Breast epithelium (tissue), 4 donors: Measurements from ENCODE around the gene RPS21. TPM values are rescaled to one million over a fixed set of nuclear protein-coding genes. Genes with fewer than 3 reads are reported as not detected.

ENCODE experiments used
- DNase-seq, 2 donors: peaks; one replicate each; pipeline ENCODE4 v3.0.0-alpha.2; 2019; ENCODE audit warnings: low spot score in 2 of 2
- H3K27ac ChIP-seq, 2 donors: fragments of 200-600 bp; sonication (generic) in 1 of 2; one replicate each; pipeline ENCODE4 v1.5.1; 2016 to 2019; ENCODE audit warnings: mild to moderate bottlenecking in 1 of 2
- H3K27me3 ChIP-seq, 2 donors: fragments of 200-600 bp; sonication (generic) in 1 of 2; one replicate each; pipeline versions ENCODE4 v1.5.1 to v1.6.0; 2017 to 2019; ENCODE audit warnings: control low read depth in 1 of 2, mild to moderate bottlenecking in 1 of 2
- H3K36me3 ChIP-seq: fragments of 200-600 bp; one replicate; pipeline ENCODE4 v1.5.1; 2019
- H3K4me1 ChIP-seq, 2 donors: fragments of 200-600 bp; sonication (generic); one replicate each; pipeline ENCODE4 v1.5.1; 2016 to 2019; ENCODE audit warnings: control low read depth in 1 of 2
- H3K4me3 ChIP-seq, 3 donors: fragments of 200-600 bp; sonication (generic); 1 replicate in 2 of 3; 2 replicates in 1 of 3; pipeline ENCODE4 v1.5.1; 2016 to 2019; ENCODE audit warnings: mild to moderate bottlenecking in 3 of 3, moderate library complexity in 2 of 3
- H3K9me3 ChIP-seq, 2 donors: fragments of 200-600 bp; sonication (generic) in 1 of 2; one replicate each; pipeline ENCODE4 v1.5.1; 2016 to 2019; ENCODE audit warnings: control low read depth in 1 of 2
- POLR2A ChIP-seq: fragments of 450-650 bp; IDR thresholded peaks from one replicate; pipeline ENCODE4 v1.6.1; 2016; ENCODE audit warnings: antibody characterized with exemption, mild to moderate bottlenecking, moderate library complexity
- POLR2AphosphoS5 ChIP-seq, 3 donors: sonication (generic); formaldehyde crosslinking; IDR thresholded peaks; one replicate each; pipeline ENCODE4 v1.6.1; 2017; ENCODE audit warnings: antibody characterized with exemption in 3 of 3
- intact Hi-C: fragments of 100-400 bp; cut with DNase I; formaldehyde crosslinking; loops from one replicate; pipeline ENCODE4 v1.15.1; 2023; ENCODE audit warnings: low total_unique reads
- total RNA-seq, 3 donors: library from RNA; depleted of rRNA; stranded (reverse); fragments of >200 nt; gene quantifications; one replicate each; pipeline ENCODE4 v1.1.0, GENCODE V29; 2016
- TF ChIP-seq, protein P1 (sequence below), 3 donors: fragments of 450-650 bp; IDR thresholded peaks; one replicate each; pipeline ENCODE4 v1.5.1; 2016 to 2017; ENCODE audit warnings: antibody characterized with exemption in 3 of 3, mild to moderate bottlenecking in 3 of 3, moderate library complexity in 3 of 3

RPS21 gene
- total RNA-seq, 3 donors from 2014 or later: 1,723 to 3,116 (median 2,974) TPM

GRCh38 chr20:62433658-62434497 is 47.0 kb downstream of the RPS21 start:
- Histone ChIP-seq H3K9me3 (no peaks in the 10 kb centered on the region), H3K36me3 (no peaks in the 10 kb centered on the region), H3K27me3 (peaks cover 0 to 19% of the 10 kb centered on the region in 2 donors), H3K27ac (no peak overlapping the region), H3K4me3 (no peak overlapping the region), H3K4me1 (no peaks in the 10 kb centered on the region)
- intact Hi-C loops: no loop called here
- no peak for TF ChIP-seq POLR2AphosphoS5 (IDR thresholded peaks at IDR 0.05)
- no peak for TF ChIP-seq POLR2A
- no peak for DNase-seq

DNA sequence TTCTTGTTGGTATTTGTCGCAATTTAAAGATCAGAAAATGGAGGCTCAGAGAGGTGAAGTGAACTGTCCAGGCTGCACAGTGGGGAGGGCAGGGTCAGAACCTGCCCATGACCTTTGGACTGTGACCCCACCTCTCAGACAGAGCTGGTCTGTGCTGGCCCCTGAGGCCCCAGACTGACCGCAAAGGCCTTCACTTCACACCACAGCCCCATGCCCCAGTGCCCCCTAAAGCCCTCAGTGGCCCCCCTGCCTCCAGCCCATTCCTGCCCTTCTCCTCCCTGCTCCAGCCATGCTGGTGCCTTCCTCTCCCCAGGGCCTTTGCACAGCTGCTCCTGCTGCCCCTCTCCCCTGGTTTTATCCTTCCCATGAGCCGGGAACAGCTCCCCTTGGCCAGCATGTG is 49.8 kb downstream of the RPS21 start:
- no peak for DNase-seq
- TF ChIP-seq, protein P1, sequence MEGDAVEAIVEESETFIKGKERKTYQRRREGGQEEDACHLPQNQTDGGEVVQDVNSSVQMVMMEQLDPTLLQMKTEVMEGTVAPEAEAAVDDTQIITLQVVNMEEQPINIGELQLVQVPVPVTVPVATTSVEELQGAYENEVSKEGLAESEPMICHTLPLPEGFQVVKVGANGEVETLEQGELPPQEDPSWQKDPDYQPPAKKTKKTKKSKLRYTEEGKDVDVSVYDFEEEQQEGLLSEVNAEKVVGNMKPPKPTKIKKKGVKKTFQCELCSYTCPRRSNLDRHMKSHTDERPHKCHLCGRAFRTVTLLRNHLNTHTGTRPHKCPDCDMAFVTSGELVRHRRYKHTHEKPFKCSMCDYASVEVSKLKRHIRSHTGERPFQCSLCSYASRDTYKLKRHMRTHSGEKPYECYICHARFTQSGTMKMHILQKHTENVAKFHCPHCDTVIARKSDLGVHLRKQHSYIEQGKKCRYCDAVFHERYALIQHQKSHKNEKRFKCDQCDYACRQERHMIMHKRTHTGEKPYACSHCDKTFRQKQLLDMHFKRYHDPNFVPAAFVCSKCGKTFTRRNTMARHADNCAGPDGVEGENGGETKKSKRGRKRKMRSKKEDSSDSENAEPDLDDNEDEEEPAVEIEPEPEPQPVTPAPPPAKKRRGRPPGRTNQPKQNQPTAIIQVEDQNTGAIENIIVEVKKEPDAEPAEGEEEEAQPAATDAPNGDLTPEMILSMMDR (IDR thresholded peaks at IDR 0.05): no peak
- TF ChIP-seq POLR2A: no peak
- no peak for TF ChIP-seq POLR2AphosphoS5 (IDR thresholded peaks at IDR 0.05)
- Histone ChIP-seq H3K4me3 (no peak overlapping the region), H3K4me1 (no peaks in the 10 kb centered on the region), H3K27ac (no peak overlapping the region), H3K9me3 (no peaks in the 10 kb centered on the region), H3K27me3 (peaks cover 0 to 29% of the 10 kb centered on the region in 2 donors), H3K36me3 (no peaks in the 10 kb centered on the region)
- intact Hi-C loops: no loop called here

- Histone ChIP-seq H3K27ac (no peak overlapping the region), H3K4me3 (no peak overlapping the region), H3K9me3 (no peaks in the 10 kb centered on the region), H3K27me3 (peaks cover 0 to 29% of the 10 kb centered on the region in 2 donors), H3K36me3 (no peaks in the 10 kb centered on the region), H3K4me1 (no peaks in the 10 kb centered on the region)
- intact Hi-C loops: no loop called here
- no peak for TF ChIP-seq POLR2AphosphoS5 (IDR thresholded peaks at IDR 0.05)
- TF ChIP-seq, protein P1 (IDR thresholded peaks at IDR 0.05): no peak
- TF ChIP-seq POLR2A: no peak
- no peak for DNase-seq
Observed at GRCh38 chr20:62437496-62437895, 50.6 kb downstream of the RPS21 start.

DNA sequence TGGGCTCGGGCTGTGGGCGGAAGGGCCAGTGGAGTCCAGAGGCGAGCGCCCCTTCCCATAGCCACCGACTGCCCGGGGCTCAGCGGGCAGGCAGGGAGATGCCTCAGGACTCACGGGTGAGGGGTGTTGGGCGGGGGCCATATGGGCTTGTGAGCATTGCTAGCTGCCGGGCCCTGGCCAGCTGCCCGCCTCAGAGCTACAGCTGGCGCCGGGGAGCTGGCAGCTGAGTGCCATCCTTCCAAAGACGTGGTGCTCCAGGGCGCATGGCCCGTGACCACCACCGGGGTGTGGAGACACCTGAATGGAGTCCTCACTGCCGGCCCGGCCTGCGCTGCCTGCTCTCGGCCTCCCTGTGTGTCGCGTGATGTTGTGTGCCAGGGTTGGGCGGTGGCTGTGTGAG is 51.0 kb downstream of the RPS21 start:
- intact Hi-C loops: no loop called here
- TF ChIP-seq, protein P1 (IDR thresholded peaks at IDR 0.05): no peak
- TF ChIP-seq POLR2A (no peak), POLR2AphosphoS5 (IDR thresholded peaks at IDR 0.05) (no peak)
- Histone ChIP-seq H3K4me3 (no peak overlapping the region), H3K27me3 (peaks cover 0 to 29% of the 10 kb centered on the region in 2 donors), H3K27ac (no peak overlapping the region), H3K36me3 (no peaks in the 10 kb centered on the region), H3K9me3 (no peaks in the 10 kb centered on the region), H3K4me1 (no peaks in the 10 kb centered on the region)
- no peak for DNase-seq

Other genes with a start within 250 kb of the RPS21 start
- 100 to 1,000 TPM; 200 to 579 (median 380) TPM for gene PSMA7, start 243.7 kb upstream of the RPS21 start, total RNA-seq
- 10 to 100 TPM; 12.5 to 18.4 (median 14.4) TPM for gene SS18L1, start 243.3 kb upstream of the RPS21 start, total RNA-seq
- 10 to 100 TPM; 16.3 to 32.1 (median 25.6) TPM for gene MTG2, start 204.1 kb upstream of the RPS21 start, total RNA-seq
- gene HRH3, start 166.8 kb upstream of the RPS21 start, total RNA-seq: not detected
- 10 to 100 TPM; 25.0 to 46.1 (median 38.0) TPM for gene OSBPL2, start 148.6 kb upstream of the RPS21 start, total RNA-seq
- gene ADRM1, start 84.1 kb upstream of the RPS21 start, total RNA-seq: 100 to 1,000 TPM in 2 of 3 donors, 10 to 100 TPM in 1; 80.2 to 131 (median 105) TPM
- 100 to 1,000 TPM in 1 of 3 donors, 10 to 100 TPM in 2; 16.6 to 114 (median 53.3) TPM for gene LAMA5, start 19.8 kb upstream of the RPS21 start, total RNA-seq
- gene CABLES2, start 20.2 kb downstream of the RPS21 start, total RNA-seq: 1 to 10 TPM; 1.8 to 3.2 (median 2.9) TPM
- gene RBBP8NL, start 40.4 kb downstream of the RPS21 start, total RNA-seq: 1 to 10 TPM in 2 of 3 donors, not detected in 1; 2.0 to 4.0 TPM
- gene GATA5, start 88.9 kb downstream of the RPS21 start, total RNA-seq: under 1 TPM in 1 of 3 donors, not detected in 2; 0.73 TPM